ENCODE results near the gene GPR89A.
A peak's percentile ranks its signal among the peaks of the same experiment; 100 is the strongest.
"Not testable (repeated sequence)": the region's sequence is repeated elsewhere in the genome, so short reads cannot be mapped to it uniquely, and the experiment has no call there.

Gene GPR89A

DNA sequence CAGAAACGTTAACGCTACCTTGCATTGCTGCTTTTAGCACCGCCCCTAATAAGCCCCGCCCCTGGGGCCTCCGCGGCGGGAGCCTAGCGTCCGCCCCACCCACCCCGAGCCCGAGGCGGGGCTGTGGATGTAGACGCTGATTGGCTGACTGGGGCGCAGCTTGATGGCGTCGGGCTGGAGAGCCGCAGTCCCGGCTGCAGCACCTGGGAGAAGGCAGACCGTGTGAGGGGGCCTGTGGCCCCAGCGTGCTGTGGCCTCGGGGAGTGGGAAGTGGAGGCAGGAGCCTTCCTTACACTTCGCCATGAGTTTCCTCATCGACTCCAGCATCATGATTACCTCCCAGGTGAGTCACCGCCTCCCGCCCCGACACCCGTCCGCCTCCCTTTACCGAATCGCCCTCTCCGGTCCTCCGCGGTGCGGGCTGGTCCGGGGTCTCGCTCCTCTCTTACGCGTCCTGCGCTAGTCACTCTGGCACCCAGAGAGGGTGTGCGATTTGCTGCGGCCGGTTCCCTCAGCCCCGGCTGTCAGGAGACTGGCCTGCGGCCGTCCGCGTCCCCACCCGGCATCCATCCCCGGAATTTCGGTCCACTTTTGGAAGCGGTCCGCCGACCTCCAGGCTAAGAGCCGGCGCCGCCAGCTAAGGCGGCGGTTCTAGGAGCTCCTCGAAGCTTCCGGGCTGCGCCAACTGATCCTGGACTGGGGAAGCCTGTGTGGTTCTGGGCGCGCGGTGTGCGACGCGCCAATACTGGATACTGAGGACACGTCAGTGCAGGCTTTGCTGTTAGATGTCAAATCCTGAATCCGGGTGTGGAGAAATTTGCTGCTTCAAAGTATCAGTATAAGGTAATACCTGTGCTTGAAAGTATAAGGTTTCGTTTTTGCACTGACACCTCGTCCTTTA is at the start of gene GPR89A:
Gene GPR89A (plus strand): TSS at position 156 of the 901 bp plus-strand sequence. CDS start 146 bp downstream, at position 302.
- peak; percentile 89 for DNase-seq

DNA sequence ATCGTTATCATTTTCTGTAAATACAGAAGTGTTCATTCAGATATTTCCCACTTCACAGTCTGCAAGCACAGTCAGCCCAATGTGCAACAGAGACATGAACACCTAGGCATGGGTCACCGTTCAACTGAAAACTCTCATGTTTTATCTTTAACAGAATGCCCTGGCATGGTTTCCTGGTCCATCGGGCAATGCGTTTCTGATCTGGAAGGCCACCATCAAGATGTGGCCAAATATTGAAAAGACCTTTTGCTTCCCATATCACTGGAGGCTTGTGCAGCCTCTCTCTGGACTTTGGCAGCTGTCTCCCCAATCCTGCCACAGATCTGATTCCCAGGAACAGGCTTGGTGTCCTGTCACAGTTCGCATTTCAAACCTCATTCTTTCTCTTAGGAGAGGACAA is 21.0 kb upstream of the GPR89A start:
- not testable (repeated sequence) for DNase-seq

DNA sequence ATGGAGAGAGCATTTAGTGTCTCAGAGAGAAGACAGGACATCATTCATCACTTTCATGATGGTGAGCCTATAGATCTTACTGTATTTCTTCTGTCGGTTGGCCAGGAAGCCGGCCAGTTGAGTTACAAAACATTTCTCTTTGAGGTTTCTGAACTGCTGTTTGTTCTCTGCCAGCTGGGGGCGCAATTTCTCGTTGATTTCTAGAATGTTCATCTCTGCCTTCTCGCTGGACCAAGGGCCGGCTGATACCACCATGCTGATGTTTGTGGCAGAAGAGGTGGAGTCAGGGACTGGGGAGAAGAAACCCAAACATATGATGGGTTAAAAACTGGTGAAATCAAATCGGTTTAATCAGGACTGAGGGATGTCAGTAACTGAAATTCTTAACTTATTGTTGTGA is 17.0 kb upstream of the GPR89A start:
- not testable (repeated sequence) for DNase-seq

DNA sequence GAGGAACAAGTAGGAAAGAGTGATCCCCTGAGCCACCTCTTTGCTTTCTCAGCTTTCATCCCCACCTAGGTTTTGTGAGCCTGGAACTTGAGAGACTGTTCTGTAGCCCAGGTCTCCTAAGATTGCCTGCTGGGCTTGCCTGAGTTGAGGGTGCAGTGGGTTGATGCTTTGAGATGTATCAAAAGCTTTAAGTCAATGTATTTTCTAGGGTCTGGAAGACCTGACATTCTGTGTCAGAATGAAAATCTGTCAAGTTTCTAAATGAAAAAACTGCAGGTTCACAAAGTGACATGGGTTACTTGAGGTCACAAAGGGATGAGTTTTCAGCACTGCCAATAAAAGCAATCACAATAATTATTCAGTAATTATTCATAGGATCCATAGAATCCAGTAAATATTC is 15.4 kb upstream of the GPR89A start:
- not testable (repeated sequence) for DNase-seq

DNA sequence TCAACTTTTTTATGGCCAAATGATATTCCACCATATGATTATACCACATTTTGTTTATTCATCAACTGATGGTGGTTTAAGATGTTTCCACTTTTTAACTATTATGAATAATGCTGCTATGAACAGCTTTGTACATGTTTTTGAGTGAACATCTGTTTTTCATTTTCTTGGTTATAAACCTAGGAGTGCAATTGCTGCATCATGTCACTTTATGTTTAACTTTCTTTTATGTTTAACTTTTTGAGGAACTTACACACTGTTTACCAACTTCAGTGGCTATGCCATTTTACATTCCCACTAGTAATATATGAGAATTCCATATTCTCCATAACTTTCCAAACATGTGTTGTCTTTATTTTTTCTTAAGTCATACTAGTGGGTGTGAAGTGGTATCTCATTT is 12.4 kb upstream of the GPR89A start:
- DNase-seq: not testable (repeated sequence)

DNA sequence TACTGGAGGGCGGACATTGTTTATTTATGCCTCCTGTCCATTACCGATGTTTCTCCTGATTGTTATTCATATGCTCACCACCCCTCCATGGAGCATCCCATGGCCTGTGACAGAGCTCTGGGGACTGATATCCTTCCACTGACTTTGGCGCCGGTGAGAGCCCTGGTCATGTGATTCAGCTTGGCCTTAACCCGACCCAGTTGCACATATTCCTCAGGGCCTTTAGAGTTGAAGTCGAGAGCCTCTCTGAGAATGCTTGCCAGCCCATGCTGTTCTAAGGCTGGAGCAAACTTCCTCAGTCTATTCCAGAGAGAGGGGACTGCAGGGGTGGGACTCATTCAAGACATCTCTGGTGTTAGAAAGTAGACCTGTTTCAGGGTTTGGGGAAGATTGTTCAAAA is 11.6 kb upstream of the GPR89A start:
- DNase-seq: not testable (repeated sequence)

DNA sequence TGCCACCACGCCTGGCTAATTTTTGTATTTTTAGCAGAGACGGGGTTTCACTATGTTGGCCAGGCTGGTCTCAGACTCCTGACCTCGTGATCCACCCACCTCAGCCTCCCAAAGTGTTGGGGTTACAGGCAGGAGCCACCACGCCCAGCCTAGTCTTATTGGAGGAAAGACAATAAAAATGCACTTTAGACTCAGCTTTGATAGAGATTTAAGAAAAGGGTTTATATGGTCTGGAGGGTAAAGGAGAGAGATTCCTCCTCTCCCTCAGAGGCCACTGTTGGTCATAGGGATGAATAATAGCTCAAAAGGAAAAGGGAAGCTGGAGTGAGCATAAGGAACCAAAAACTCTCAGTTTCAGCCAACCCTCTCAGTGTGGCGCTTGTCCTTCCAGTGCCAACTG is 8.4 kb upstream of the GPR89A start:
- not testable (repeated sequence) for DNase-seq

DNA sequence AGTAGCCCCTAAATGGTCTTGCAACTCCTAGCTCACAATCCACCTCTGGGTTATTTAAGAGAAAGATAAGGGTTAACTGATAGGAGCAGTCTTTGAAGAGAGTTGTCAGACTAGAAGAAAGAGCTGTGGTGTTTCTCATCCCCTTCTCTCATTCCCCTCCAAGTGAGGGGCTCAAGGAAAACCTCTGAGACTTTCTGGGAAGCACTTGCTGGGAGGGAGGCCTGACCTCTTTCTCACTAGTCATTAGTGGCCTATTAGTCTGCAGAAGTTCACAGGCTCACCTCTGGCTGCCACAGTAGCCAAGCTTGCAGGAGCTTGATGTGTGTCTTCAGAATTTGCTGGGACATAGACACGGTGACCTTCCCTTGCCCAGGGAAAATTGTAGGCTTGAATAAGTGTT is 6.2 kb upstream of the GPR89A start:
- DNase-seq: no peak

DNA sequence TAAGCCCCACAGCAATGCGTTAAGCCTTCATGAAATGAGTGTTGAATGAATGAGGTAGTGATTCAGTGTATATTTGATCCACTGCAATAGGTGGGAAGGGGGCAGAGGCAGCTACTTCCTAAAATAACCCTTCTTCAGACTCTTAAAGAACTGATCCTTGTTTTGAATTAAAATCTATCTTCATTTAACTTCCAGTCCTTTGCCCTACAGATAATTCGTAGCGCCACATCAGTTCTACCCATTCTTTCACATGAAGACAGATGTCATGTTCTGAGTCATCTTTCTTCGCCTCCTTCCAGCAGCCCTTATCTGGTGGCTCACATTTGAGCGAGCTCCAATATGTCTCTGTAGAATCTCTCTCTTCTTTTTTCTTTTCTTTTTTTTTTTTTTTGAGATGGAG is 948 bp upstream of the GPR89A start:
- not testable (repeated sequence) for DNase-seq

DNA sequence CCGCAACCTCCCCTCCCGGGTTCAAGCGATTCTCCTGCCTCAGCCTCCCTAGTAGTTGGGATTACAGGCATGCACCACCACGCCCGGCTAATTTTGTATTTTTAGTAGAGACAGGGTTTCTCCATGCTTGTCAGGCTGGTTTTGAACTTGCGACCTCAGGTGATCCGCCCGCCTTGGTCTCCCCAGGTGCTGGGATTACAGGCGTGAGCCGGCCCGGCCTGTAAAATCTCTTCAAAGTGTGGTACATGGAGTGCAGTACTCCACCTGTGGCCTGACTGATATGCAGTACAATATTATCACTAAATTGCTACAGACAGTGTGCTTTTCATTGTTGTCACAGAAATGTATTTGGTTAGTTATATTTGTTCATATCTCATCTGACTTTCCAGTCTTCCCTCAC is 499 bp upstream of the GPR89A start:
- DNase-seq: not testable (repeated sequence)

DNA sequence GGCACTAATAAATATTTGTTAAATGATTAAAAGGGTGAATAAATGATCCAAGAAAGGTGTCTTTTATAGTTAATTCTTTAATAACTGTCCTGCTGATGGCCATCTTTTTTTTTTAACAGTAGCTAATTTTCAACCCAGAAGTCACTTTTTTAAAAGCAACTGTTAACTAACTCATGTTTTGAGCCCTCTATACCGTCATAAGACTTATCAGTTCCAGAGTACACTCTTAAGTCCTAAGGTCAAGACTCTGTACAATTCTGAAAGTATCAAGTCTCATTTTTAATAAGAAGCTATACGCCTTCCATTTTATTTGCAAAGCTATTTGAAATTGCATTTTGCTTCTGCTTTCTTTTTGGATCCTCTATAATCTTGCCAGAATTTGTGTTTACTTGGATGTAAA is 3.0 kb downstream of the GPR89A start:
- not testable (repeated sequence) for DNase-seq

DNA sequence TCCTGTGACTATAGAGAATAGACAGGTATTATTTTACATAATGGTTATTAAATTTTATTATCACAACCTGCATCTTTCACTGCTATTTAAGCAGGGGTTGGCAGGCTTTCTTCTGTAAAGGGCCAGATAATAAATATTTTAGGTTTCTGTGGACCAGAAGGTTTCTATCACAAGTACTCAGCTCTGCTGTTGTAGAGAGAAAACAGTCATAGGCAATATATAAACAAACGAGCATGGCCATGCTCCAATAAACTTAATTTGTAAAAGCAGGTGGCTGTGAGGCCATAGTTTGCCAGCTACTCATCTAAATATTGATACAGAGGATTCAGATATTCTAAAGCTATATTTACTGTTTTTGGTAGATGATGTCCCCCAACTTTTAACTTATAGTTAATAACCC is 12.3 kb downstream of the GPR89A start:
- DNase-seq: not testable (repeated sequence)

DNA sequence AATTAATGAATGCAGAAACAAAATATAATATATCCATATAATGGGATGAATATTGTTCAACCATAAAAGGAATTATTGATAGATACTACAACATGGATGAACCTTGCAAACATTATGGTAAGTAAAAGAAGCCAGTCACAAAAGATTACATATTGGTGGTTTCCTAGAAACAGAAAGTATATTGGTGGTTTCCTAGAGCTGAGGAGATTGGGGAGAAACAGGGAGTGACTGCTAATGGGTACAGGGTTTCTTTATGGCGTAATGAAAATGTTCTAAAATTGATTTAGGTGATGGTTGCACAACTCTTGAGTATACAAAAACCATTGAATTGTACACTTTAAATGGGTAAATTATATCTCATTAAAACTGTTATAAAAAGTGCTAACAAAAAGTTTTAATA is 14.4 kb downstream of the GPR89A start:
- not testable (repeated sequence) for DNase-seq

DNA sequence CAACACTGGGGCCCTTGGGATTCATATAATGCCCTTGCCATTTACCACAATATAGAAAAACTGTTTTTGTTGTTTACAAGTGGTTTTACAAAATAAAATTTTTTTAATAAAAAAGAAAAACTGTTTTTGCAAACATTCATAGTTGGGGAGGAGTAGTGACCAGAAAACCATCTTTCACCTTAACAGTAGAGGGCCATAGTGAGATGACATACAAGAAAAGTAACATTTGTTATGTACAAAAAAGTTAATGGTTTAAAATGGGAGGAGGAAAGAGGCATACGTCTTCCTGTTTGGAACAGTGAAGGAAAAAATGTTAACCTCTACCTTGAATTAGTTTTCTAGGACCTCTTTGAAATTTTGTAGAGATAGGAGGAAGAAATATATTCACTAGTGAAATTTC is 28.4 kb downstream of the GPR89A start:
- DNase-seq: not testable (repeated sequence)

DNA sequence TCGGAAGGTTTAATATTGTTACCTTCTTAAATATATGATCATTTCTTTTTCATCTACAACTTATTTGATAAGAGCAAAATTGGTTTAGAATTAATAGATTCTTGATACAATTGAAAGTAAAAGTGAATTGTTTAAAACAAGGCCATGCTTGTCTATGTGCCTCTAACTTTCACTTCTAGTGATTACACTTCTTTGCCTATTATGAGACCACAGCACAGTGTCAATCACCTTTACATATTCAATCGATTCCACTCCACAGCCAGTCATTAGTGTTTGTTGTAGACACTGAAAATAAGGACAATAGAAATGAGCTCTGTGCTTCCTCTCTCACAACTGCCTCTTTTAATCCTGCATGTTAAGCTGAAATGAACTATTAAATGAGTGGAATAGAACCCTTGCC is 34.1 kb downstream of the GPR89A start:
- DNase-seq: not testable (repeated sequence)

DNA sequence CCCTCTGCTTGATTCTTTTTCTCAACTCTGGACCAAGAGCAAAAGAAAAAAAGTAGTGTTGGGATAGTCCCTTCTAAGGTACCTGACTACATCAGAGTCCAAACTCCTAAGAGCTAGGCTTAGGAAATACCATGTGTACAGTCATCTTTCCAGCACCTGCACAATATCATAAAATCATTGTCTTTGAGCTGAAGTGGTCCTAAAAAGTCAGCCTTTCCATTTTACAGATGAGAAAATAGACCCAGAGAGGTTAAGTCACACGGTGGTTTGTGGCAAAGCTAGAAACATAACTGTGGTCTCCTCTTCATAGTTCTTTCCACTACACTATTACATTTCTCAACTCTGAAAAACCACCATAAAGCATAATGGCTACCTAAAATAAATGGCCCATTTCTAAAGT is 36.2 kb downstream of the GPR89A start:
- not testable (repeated sequence) for DNase-seq

DNA sequence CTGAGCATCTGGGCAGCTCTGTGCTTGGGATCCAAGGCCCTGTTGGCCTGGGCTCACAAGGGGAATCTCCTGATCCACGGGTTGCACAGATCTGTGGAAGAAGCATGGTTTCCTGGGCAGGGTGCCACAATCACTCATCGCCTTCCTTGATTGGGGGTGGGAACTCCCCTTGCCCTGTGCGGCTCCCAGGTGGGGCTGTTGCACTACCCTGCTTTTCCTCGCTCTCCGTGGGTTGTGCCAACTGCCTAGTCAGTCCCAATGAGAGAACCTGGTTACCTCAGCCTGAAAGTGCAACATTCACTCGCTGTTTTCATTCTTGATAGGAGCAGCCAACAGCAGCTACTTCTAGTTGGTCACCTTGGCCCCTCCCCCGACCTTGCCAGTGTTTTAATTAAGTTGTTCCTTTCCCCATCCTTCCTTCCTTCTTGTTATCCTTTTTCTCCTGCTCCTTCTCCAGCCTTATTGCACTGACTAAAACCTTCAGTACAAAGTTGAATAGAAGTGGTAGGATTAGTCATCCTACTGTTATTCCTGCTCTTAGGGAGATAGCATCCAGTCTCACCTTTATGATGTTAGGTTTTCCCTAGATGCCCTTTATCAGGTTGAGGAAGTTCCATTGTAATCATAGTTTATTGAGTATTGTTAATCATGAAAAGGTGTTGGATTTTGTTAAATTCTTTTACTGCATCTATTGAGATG is 48.6 kb downstream of the GPR89A start:
- DNase-seq: not testable (repeated sequence)

DNA sequence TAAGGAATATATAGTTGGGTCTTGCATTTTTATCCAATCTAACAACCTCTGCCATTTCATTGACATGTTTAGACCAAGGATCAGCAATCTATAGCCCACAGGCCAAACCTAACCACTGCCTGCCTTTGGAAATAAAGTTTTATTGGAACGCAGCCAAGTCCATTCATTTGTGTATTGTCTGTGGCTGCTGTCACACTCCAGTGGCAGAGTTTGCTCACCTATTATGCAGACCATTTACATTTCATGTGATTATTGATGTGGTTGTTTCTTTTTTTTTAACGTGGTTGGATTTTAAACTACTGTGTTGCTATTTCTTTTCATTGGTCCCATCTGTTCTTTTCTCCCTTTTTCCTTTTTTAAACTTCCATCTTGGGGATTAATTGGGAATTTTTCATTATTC is 54.7 kb downstream of the GPR89A start:
- DNase-seq: not testable (repeated sequence)

DNA sequence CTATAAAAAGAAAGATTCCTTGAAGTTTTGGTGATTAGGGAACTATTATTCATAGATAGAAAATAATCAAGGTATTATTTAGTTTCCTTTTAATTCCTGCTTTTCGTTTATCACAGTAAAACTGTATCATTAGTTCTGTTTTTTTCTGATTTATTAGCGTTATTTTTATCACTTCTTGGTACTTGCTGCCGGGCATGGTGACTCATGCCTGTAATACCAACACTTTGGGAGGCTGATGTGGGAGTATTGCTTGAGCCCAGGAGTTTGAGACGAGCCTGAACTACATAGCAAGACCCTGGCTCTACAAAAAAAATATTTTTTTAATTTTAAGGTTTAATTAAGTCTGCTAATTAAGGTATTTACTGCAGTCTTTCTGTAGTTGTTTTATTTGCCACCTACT is 57.2 kb downstream of the GPR89A start:
- not testable (repeated sequence) for DNase-seq

DNA sequence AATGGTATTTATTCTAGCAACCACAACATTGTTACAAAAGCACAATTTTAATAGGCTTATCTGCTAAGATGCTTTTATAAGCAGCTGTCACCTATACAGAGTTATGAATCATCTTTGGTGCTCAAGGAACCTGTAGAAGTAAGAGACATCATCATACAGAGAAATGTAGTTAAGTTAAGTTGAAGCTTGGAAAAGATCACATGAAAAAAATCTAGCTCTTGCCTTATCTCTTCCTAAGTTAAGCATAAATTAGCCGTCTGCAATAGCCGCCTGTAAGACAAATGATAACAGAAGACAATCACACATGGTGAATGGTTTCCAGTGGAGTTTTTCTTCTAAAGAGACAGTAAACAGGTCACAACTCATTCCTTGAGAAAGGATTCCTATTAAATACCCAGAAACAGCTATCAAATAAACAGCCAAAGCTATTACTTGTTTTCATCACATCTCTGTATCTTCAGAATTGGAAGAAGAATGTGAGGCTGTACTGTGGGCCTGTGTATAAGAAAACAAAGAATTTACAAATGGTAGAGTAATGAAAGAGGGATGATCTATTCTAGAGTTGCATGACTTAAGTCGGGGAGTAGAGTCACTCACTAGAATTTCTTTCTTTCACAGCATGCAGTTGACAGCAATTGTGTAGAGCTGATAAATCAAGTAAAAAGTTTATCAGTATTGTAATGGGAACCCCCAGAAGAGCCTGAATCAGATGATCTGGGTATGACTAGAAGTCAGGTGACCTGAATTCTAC is 63.4 kb downstream of the GPR89A start:
- DNase-seq: not testable (repeated sequence)

DNA sequence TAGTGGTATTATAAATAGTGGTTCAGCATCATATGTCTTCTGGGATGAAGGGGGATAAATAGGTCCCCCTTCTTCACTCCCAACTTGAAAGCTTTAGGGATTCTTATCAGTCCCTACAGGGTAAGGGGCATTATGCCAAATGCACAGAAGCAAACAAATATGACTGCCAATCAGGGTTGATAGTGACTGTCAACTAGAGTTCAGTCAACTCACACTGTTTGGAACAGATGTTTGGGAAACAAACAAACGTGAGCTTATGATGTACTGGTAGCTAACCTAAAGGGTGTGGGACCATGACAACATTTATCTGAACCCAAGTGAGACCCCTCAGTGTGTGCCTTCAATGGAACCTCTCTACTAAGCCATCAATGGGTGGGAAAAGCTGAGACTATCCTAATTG is 65.4 kb downstream of the GPR89A start:
- DNase-seq: not testable (repeated sequence)

DNA sequence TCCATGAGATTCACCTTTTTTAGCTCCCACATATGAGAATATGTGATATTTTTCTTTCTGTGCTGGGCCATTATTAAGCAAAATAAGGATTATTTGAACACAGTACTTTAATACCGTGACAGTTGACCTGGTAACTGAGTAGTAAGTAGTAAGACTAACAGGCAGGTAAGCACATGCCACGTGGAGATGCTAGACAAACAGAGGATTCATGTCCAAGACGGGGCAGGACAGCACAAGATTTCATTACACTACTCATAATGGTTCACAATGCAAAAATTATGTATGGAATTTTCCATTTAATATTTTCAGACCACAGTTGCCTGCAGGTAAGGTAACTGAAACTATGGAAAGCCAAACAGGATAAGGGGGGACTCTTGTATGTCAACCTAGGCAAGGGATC is 77.1 kb downstream of the GPR89A start:
- DNase-seq: not testable (repeated sequence)

DNA sequence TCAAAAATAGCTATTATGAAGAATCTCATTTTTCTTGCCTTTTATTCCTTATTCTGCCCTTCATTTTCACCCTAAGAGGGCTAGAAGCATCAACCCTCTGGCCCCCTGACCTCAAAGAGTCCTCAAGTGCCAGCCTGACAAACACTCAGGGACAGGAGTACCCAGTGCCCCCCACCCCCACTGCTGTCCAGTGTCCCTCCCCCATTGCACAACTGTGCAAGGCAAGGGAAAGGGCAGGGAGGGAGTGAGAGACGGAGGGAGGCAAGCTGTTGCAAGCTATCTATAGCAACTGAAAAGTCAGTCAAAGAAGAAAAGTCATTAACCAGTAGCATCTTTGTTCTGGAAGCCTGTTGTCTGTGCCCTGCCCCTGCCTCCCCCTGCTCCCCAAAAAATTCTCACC is 78.3 kb downstream of the GPR89A start:
- DNase-seq: not testable (repeated sequence)

Measured in NCI-H2227 treated with DMSO at 0.1 percent for 48 hours (cell line).